LNCaP clone FGC (cell line): ENCODE measurements around the gene RBM7.

ENCODE experiments used
- DNase-seq: peaks from one replicate; pipeline ENCODE4 v3.0.0-alpha.2; 2011; ENCODE audit warnings: low read depth
- H3K4me3 ChIP-seq: 2 replicates; pipeline ENCODE4 v1.5.1; 2011; ENCODE audit warnings: mild to moderate bottlenecking, low read depth, low read length, control low read depth
- TF ChIP-seq, protein P1 (sequence below): IDR thresholded peaks from 2 replicates; pipeline ENCODE4 v1.5.1; 2012; ENCODE audit warnings: mild to moderate bottlenecking; ENCODE audit not compliant: control insufficient read depth, insufficient read depth; ENCODE audit errors: extremely low read depth

Gene RBM7, protein sequence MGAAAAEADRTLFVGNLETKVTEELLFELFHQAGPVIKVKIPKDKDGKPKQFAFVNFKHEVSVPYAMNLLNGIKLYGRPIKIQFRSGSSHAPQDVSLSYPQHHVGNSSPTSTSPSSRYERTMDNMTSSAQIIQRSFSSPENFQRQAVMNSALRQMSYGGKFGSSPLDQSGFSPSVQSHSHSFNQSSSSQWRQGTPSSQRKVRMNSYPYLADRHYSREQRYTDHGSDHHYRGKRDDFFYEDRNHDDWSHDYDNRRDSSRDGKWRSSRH

GRCh38 chr11:114400216-114400914 is at the start of gene RBM7, which contains the start of gene C11orf71:
Gene RBM7, plus strand, starts transcription at chr11:114400666. Its CDS starts 6 bp downstream, at chr11:114400672.
Gene C11orf71, minus strand, starts transcription at chr11:114400511. Its CDS starts 180 bp downstream, at chr11:114400331.
- DNase-seq = peak; percentile 92
- H3K4me3 ChIP-seq = peak within 1 kb of the TSS; percentile 97
- TF ChIP-seq, protein P1, sequence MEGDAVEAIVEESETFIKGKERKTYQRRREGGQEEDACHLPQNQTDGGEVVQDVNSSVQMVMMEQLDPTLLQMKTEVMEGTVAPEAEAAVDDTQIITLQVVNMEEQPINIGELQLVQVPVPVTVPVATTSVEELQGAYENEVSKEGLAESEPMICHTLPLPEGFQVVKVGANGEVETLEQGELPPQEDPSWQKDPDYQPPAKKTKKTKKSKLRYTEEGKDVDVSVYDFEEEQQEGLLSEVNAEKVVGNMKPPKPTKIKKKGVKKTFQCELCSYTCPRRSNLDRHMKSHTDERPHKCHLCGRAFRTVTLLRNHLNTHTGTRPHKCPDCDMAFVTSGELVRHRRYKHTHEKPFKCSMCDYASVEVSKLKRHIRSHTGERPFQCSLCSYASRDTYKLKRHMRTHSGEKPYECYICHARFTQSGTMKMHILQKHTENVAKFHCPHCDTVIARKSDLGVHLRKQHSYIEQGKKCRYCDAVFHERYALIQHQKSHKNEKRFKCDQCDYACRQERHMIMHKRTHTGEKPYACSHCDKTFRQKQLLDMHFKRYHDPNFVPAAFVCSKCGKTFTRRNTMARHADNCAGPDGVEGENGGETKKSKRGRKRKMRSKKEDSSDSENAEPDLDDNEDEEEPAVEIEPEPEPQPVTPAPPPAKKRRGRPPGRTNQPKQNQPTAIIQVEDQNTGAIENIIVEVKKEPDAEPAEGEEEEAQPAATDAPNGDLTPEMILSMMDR = no peak

DNA sequence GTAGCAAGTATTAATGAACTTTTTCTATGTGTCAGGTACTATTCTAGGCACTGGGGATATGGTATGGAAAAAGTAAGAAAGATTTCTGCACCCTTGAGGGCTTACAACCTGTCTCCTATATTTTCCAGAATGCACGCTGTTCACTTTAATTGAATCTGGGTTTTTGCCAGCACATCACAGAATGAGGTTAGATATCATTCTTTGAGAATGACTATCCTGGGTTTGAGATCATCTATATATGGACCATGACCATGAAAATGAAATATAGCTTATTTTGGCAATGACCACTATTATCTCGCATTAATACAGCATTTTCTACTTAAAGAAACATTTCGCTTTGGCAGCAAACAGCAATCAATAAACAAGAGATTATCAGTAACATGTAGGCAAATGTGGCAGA is 47.0 kb upstream of the RBM7 start:
- no peak overlapping the region for H3K4me3 ChIP-seq
- no peak for DNase-seq
- TF ChIP-seq, protein P1 = no peak

GRCh38 chr11:114354076-114354475 is 46.4 kb upstream of the RBM7 start:
- TF ChIP-seq, protein P1 = no peak
- no peak overlapping the region for H3K4me3 ChIP-seq
- no peak for DNase-seq

DNA sequence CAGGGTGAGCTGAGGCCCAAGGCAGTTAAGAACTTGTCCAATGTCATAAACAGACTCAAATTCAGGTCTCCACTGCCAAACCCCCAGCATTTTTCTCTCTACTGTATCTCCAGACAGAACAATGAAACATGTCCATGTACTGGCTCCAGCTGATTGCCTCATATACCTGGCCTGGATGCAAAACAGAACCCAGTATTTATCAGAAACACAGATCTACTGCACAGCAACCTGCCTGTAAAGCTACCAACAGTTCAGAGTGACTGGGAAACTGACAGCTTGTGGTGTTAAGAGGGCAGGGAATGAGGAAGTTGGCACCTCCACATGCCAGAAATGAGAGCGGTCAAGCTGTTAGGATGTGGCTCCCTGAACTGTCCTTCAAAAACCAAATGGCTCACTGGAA is 41.8 kb upstream of the RBM7 start:
- TF ChIP-seq, protein P1 = no peak
- H3K4me3 ChIP-seq = no peak overlapping the region
- DNase-seq = no peak

- H3K4me3 ChIP-seq = no peak overlapping the region
- TF ChIP-seq, protein P1 = no peak
- DNase-seq = no peak
These were observed 41.1 kb upstream of the RBM7 start for GRCh38 chr11:114359342-114359741.

DNA sequence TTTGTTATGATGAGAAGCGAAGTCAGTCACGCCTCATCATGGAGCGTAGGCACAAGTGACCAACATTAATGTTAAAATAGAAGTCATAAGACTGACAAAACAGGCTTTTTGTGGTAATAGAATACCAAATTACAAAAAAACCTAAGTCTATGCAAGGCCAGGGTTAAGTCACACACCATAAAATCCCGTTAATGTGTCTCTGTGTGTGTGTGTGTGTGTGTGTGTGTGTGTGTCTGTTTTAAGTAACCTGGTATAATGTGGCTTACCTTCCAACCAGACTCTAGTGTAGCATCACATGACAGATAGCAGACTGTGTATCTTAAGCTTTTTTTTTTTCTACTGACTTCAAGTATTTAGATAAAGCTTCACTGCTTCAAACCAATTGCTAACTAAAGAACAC is 38.1 kb upstream of the RBM7 start:
- no peak for DNase-seq
- H3K4me3 ChIP-seq = no peak overlapping the region
- TF ChIP-seq, protein P1 = no peak
